OCI-LY7 (cell line): Measurements from ENCODE around the gene RIC8B. TPM values are rescaled to one million over a fixed set of nuclear protein-coding genes. Genes with fewer than 3 reads are reported as not detected.

Experiments used
- BruUV-seq: library from RNA; stranded (reverse); fragments of 400-500 nt; replicated peaks from 2 replicates; lab custom pipeline; 2021; lab: Mats Ljungman, UMichigan
- CTCF ChIA-PET: fragments of 300-600 bp; sonication (Branson Sonifier 250); formaldehyde crosslinking; loops from one replicate; lab custom pipeline; 2022; ENCODE audit warnings: antibody characterized with exemption; ENCODE audit not compliant: unreplicated experiment; lab: Charles Lee
- POLR2A ChIA-PET: fragments of 300-600 bp; sonication (Branson Sonifier 250); formaldehyde crosslinking; loops from one replicate; lab custom pipeline; 2022; ENCODE audit warnings: antibody characterized with exemption; lab: Charles Lee
- DNase-seq: peaks from one replicate; pipeline ENCODE4 v3.0.0-alpha.2; 2015; ENCODE audit warnings: low spot score
- H2AFZ ChIP-seq: fragments of 200-600 bp; sonication (generic), shearing (Covaris generic); 2 replicates; pipeline ENCODE4 v1.6.1; 2014; ENCODE audit warnings: mild to moderate bottlenecking, antibody characterized with exemption, low read length, moderate library complexity
- H3K27ac ChIP-seq: fragments of 200-600 bp; sonication (generic); 2 replicates; pipeline ENCODE4 v1.5.1; 2014; ENCODE audit warnings: mixed run types, low read depth, mild to moderate bottlenecking, moderate library complexity, low read length, inconsistent platforms; ENCODE audit not compliant: poor library complexity, severe bottlenecking
- H3K36me3 ChIP-seq: fragments of 200-600 bp; sonication (generic); 2 replicates; pipeline ENCODE4 v1.6.1; 2014; ENCODE audit warnings: mild to moderate bottlenecking, antibody characterized with exemption, low read length, moderate library complexity, mixed read lengths; ENCODE audit not compliant: insufficient read depth
- H3K4me1 ChIP-seq: fragments of 200-600 bp; sonication (generic); 2 replicates; pipeline ENCODE4 v1.5.1; 2014; ENCODE audit warnings: mild to moderate bottlenecking, low read length; ENCODE audit not compliant: insufficient read depth, poor library complexity, severe bottlenecking
- H3K4me2 ChIP-seq: fragments of 200-600 bp; sonication (generic); 2 replicates; pipeline ENCODE4 v1.6.1; 2014; ENCODE audit warnings: mild to moderate bottlenecking, low read length
- H3K4me3 ChIP-seq: fragments of 200-600 bp; sonication (generic); 2 replicates; pipeline ENCODE4 v1.5.1; 2014; ENCODE audit warnings: mild to moderate bottlenecking, low read depth, low read length; ENCODE audit not compliant: poor library complexity, severe bottlenecking
- H3K79me2 ChIP-seq: fragments of 200-600 bp; sonication (generic); 2 replicates; pipeline ENCODE4 v1.6.1; 2016; ENCODE audit warnings: low read depth, mild to moderate bottlenecking, low read length, moderate library complexity, mixed read lengths; ENCODE audit not compliant: insufficient read depth
- H3K9me2 ChIP-seq: fragments of 200-600 bp; sonication (generic); 2 replicates; pipeline ENCODE4 v1.6.1; 2016; ENCODE audit warnings: mild to moderate bottlenecking, low read length, mixed read lengths; ENCODE audit not compliant: insufficient read depth
- H3K9me3 ChIP-seq: fragments of 200-600 bp; sonication (generic); 2 replicates; pipeline ENCODE4 v1.6.1; 2014; ENCODE audit warnings: mild to moderate bottlenecking, mixed run types, low read length, mixed read lengths
- H4K20me1 ChIP-seq: fragments of 200-600 bp; sonication (generic); 2 replicates; pipeline ENCODE4 v1.6.1; 2014; ENCODE audit warnings: mild to moderate bottlenecking, antibody characterized with exemption, low read length, moderate library complexity, mixed read lengths; ENCODE audit not compliant: insufficient read depth
- EZH2phosphoT487 ChIP-seq: fragments of 200-600 bp; sonication (generic); IDR thresholded peaks from 2 replicates; pipeline ENCODE4 v1.6.1; 2018; ENCODE audit warnings: low read depth, borderline replicate concordance, mild to moderate bottlenecking, mixed run types, antibody characterized with exemption, low read length, moderate library complexity, mixed read lengths
- intact Hi-C: fragments of 100-400 bp; cut with micrococcal nuclease; formaldehyde crosslinking; loops from one replicate; pipeline ENCODE4 v1.10.0; 2022; ENCODE audit not compliant: unreplicated experiment
- total RNA-seq, 2 experiments: library from RNA; depleted of rRNA in 1 of 2; stranded (reverse); fragments of >200 nt in 1 of 2; shearing (Covaris generic) in 1 of 2; gene quantifications; 2 replicates each; pipeline ENCODE4 v1.2.3, GENCODE V29; 2014 to 2022
- TF ChIP-seq, protein P1 (sequence below): fragments of 200-600 bp; sonication (generic); conservative IDR thresholded peaks from 2 replicates; pipeline ENCODE4 v1.5.1; 2014; ENCODE audit warnings: mild to moderate bottlenecking, antibody characterized with exemption, low read length, moderate library complexity, mixed read lengths

Gene RIC8B
- total RNA-seq, 2 experiments from 2014 or later: 9.6 TPM; not detected in 1

DNA sequence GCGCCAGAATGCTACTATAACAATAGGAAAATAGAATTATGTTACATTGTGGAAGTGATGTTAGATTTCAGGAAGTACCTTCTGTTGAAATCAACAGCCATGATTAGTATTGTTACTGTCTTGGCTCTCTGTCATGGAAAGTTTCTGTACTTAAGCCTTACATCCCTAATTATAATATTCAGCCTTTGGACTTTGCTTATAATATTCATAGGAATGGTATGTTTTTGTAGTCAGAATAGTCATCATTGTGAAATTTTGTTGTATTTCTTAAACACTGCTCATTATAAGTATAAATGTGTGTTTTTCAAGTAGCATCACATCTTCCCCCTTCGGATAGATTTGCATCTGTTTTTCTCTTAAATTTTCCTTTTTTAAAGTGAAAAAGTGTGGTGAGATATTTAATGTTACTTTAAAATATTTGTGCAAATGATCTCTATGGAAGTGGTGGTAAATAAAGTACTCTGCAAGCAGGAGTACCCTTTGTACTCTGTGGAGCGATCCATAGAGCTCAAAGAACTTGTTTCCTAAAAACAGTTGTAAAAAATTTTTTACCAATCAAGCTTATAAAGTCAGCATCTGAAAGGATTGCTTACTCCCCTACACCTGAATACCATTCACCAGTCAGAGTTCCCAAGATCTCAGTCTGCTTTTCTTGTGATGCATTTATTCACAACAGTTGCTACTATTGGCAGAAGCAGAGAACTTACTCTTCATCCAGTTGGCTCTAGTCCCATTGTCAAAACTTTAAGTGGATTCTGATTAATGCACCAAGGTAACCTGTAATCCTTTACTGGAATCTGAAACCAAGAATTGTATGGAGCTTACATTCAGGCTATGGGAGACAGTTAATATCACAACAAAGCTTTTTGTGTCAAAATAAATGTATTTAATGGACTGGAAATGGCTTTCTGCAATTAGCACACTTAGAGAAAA is 87.8 kb downstream of the RIC8B start:
- Histone ChIP-seq H3K4me2 (no peak overlapping the region), H2AFZ (no peak overlapping the region), H3K36me3 (no peaks in the 10 kb centered on the region), H3K79me2 (no peaks in the 10 kb centered on the region), H3K4me1 (no peaks in the 10 kb centered on the region), H4K20me1 (no peaks in the 10 kb centered on the region), H3K4me3 (no peak overlapping the region), H3K9me3 (no peaks in the 10 kb centered on the region), H3K9me2 (no peaks in the 10 kb centered on the region), H3K27ac (no peak overlapping the region)
- TF ChIP-seq, protein P1, sequence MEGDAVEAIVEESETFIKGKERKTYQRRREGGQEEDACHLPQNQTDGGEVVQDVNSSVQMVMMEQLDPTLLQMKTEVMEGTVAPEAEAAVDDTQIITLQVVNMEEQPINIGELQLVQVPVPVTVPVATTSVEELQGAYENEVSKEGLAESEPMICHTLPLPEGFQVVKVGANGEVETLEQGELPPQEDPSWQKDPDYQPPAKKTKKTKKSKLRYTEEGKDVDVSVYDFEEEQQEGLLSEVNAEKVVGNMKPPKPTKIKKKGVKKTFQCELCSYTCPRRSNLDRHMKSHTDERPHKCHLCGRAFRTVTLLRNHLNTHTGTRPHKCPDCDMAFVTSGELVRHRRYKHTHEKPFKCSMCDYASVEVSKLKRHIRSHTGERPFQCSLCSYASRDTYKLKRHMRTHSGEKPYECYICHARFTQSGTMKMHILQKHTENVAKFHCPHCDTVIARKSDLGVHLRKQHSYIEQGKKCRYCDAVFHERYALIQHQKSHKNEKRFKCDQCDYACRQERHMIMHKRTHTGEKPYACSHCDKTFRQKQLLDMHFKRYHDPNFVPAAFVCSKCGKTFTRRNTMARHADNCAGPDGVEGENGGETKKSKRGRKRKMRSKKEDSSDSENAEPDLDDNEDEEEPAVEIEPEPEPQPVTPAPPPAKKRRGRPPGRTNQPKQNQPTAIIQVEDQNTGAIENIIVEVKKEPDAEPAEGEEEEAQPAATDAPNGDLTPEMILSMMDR: no peak
- TF ChIP-seq EZH2phosphoT487: no peak
- ChIA-PET CTCF (no interaction called here), POLR2A (interaction anchor here (0.6 kb wide), 1 partner anchor 1759 kb away, joined by 3 read pairs; no protein-coding TSS in a partner anchor)
- BruUV-seq: no TSS peak
- intact Hi-C loops: no loop called here
- DNase-seq: no peak

DNA sequence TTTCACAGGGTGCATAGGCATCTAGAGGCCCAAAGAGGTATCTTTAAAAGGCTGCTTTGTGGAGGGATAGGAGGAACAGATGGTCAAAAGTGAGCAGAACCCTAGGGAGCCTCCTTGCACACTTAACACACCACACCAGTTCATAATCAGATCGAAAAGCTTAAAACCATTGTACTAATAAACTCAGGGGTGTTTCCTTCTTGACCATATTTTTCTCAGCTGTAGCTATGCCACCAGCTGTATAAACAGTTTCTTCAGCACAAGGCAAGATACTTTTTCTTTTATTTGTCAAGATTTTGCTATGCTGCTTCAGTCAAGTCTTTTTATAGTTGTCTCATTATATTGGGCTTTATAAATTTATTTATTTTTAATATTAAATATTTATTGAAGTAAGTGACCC is 88.7 kb downstream of the RIC8B start:
- Histone ChIP-seq H3K4me1 (no peaks in the 10 kb centered on the region), H3K4me3 (no peak overlapping the region), H3K4me2 (no peak overlapping the region), H3K36me3 (no peaks in the 10 kb centered on the region), H2AFZ (no peak overlapping the region), H3K9me3 (no peaks in the 10 kb centered on the region), H3K9me2 (no peaks in the 10 kb centered on the region), H3K27ac (no peak overlapping the region), H4K20me1 (no peaks in the 10 kb centered on the region), H3K79me2 (no peaks in the 10 kb centered on the region)
- DNase-seq: no peak
- TF ChIP-seq EZH2phosphoT487: no peak
- TF ChIP-seq, protein P1: no peak
- ChIA-PET CTCF (no interaction called here), POLR2A (interaction anchor here (0.6 kb wide), 1 partner anchor 1760 kb away, joined by 3 read pairs; no protein-coding TSS in a partner anchor)
- intact Hi-C loops: no loop called here
- no TSS peak for BruUV-seq

DNA sequence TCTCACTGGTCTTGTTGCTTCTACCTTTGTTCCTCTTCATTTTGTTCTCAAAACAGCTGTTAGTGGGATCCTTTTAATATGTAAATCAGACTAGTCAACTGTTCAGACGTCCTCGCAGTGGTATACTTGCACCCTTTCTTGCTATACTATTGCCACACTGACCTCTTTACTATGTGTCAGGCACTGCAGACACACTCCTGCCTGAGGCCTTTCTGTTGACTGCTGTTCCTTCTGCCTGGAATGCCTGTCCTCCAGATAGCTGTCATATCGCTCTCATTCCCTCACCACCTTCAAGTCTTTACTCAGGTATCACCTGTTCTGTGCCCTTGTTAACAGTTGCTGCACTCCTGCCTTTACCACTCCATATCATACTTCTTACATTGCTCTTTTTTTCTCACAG is 91.2 kb downstream of the RIC8B start:
- intact Hi-C loops: no loop called here
- Histone ChIP-seq H3K27ac (no peak overlapping the region), H3K4me2 (no peak overlapping the region), H3K79me2 (no peaks in the 10 kb centered on the region), H4K20me1 (no peaks in the 10 kb centered on the region), H3K9me2 (no peaks in the 10 kb centered on the region), H3K4me1 (no peaks in the 10 kb centered on the region), H3K4me3 (no peak overlapping the region), H3K36me3 (no peaks in the 10 kb centered on the region), H3K9me3 (no peaks in the 10 kb centered on the region), H2AFZ (no peak overlapping the region)
- ChIA-PET POLR2A (interaction anchor here (0.6 to 2.1 kb wide), 3 partner anchors 10 to 22 kb away, joined by 3 to 7 read pairs (median 6); no protein-coding TSS in a partner anchor), CTCF (no interaction called here)
- BruUV-seq: no TSS peak
- DNase-seq: no peak
- TF ChIP-seq EZH2phosphoT487: no peak
- TF ChIP-seq, protein P1: no peak
